ENCODE results near the gene ARID5A. TPM values are rescaled to one million over a fixed set of nuclear protein-coding genes. Genes with fewer than 3 reads are reported as not detected.
"Not testable (repeated sequence)": the region's sequence is repeated elsewhere in the genome, so short reads cannot be mapped to it uniquely, and the experiment has no call there.

The ARID5A gene
- total RNA-seq, 1 donor from 2014 or later = 7.1 TPM

- Mint-ChIP-seq H3K27me3 (no peaks in the 10 kb centered on the region), H3K36me3 (ENCODE audit: insufficient read depth) (no peaks in the 10 kb centered on the region), H3K4me1 (ENCODE audit: low read depth) (peaks cover 8% of the 10 kb centered on the region), H3K9me3 (ENCODE audit: low read depth) (no peaks in the 10 kb centered on the region), H3K4me3 (ENCODE audit: low read depth) (no peak overlapping the region), H3K27ac (no peak overlapping the region)
- no peak for DNase-seq (ENCODE audit: low spot score, unreplicated experiment)
- no peak for TF ChIP-seq CTCF (IDR thresholded peaks at IDR 0.05; ENCODE audit: unreplicated experiment)
Measured at GRCh38 chr2:96555146-96555610, 18.6 kb downstream of the ARID5A start.

- Mint-ChIP-seq H3K27me3 (no peaks in the 10 kb centered on the region), H3K36me3 (ENCODE audit: insufficient read depth) (no peaks in the 10 kb centered on the region), H3K4me3 (ENCODE audit: low read depth) (no peak overlapping the region), H3K27ac (peak overlapping the region; percentile 65), H3K9me3 (ENCODE audit: low read depth) (no peaks in the 10 kb centered on the region), H3K4me1 (ENCODE audit: low read depth) (peaks cover 8% of the 10 kb centered on the region)
- DNase-seq (ENCODE audit: low spot score, unreplicated experiment) = no peak
- no peak for TF ChIP-seq CTCF (IDR thresholded peaks at IDR 0.05; ENCODE audit: unreplicated experiment)
Measured at GRCh38 chr2:96556441-96557330, 20.1 kb downstream of the ARID5A start.

- not testable (repeated sequence) for DNase-seq (ENCODE audit: low spot score, unreplicated experiment); H3K36me3 Mint-ChIP-seq (ENCODE audit: insufficient read depth); H3K9me3 Mint-ChIP-seq (ENCODE audit: low read depth); H3K27me3 Mint-ChIP-seq; H3K4me3 Mint-ChIP-seq (ENCODE audit: low read depth); H3K27ac Mint-ChIP-seq; H3K4me1 Mint-ChIP-seq (ENCODE audit: low read depth)
Measured at GRCh38 chr2:96557421-96557820, 20.9 kb downstream of the ARID5A start.

- H3K27me3 Mint-ChIP-seq = no peaks in the 10 kb centered on the region
- TF ChIP-seq CTCF (IDR thresholded peaks at IDR 0.05; ENCODE audit: unreplicated experiment) = no peak
- H3K27ac Mint-ChIP-seq = peak overlapping the region; percentile 35
- H3K4me3 Mint-ChIP-seq (ENCODE audit: low read depth) = no peak overlapping the region
- H3K36me3 Mint-ChIP-seq (ENCODE audit: insufficient read depth) = no peaks in the 10 kb centered on the region
- no peaks in the 10 kb centered on the region for H3K9me3 Mint-ChIP-seq (ENCODE audit: low read depth)
- H3K4me1 Mint-ChIP-seq (ENCODE audit: low read depth) = peaks cover 8% of the 10 kb centered on the region
- DNase-seq (ENCODE audit: low spot score, unreplicated experiment) = no peak
Measured at GRCh38 chr2:96558061-96558460, 21.5 kb downstream of the ARID5A start.

- no peak for DNase-seq (ENCODE audit: low spot score, unreplicated experiment)
- H3K4me3 Mint-ChIP-seq (ENCODE audit: low read depth) = no peak overlapping the region
- no peaks in the 10 kb centered on the region for H3K36me3 Mint-ChIP-seq (ENCODE audit: insufficient read depth)
- no peaks in the 10 kb centered on the region for H3K27me3 Mint-ChIP-seq
- no peak overlapping the region for H3K27ac Mint-ChIP-seq
- H3K4me1 Mint-ChIP-seq (ENCODE audit: low read depth) = peaks cover 8% of the 10 kb centered on the region
- TF ChIP-seq CTCF (IDR thresholded peaks at IDR 0.05; ENCODE audit: unreplicated experiment) = no peak
- no peaks in the 10 kb centered on the region for H3K9me3 Mint-ChIP-seq (ENCODE audit: low read depth)
Measured at GRCh38 chr2:96558485-96558884, 21.9 kb downstream of the ARID5A start.

- no peak for TF ChIP-seq CTCF (IDR thresholded peaks at IDR 0.05; ENCODE audit: unreplicated experiment)
- H3K27me3 Mint-ChIP-seq = no peaks in the 10 kb centered on the region
- H3K4me3 Mint-ChIP-seq (ENCODE audit: low read depth) = no peak overlapping the region
- no peak overlapping the region for H3K27ac Mint-ChIP-seq
- H3K9me3 Mint-ChIP-seq (ENCODE audit: low read depth) = no peaks in the 10 kb centered on the region
- no peaks in the 10 kb centered on the region for H3K36me3 Mint-ChIP-seq (ENCODE audit: insufficient read depth)
- no peak for DNase-seq (ENCODE audit: low spot score, unreplicated experiment)
- H3K4me1 Mint-ChIP-seq (ENCODE audit: low read depth) = no peaks in the 10 kb centered on the region
Measured at GRCh38 chr2:96564026-96564425, 27.5 kb downstream of the ARID5A start.

Data from progenitor cell of endocrine pancreas (in vitro differentiated cells).